Epidermal melanocyte (primary cell): ENCODE results near the gene HNF4A.

Source experiments
- DNase-seq: peaks from one replicate; pipeline ENCODE4 v3.0.0; 2011; ENCODE audit warnings: low spot score; ENCODE audit not compliant: insufficient read length

Gene HNF4A

GRCh38 chr20:44392088-44392775 lies 36.7 kb downstream of the HNF4A start:
- DNase-seq = no peak

DNA sequence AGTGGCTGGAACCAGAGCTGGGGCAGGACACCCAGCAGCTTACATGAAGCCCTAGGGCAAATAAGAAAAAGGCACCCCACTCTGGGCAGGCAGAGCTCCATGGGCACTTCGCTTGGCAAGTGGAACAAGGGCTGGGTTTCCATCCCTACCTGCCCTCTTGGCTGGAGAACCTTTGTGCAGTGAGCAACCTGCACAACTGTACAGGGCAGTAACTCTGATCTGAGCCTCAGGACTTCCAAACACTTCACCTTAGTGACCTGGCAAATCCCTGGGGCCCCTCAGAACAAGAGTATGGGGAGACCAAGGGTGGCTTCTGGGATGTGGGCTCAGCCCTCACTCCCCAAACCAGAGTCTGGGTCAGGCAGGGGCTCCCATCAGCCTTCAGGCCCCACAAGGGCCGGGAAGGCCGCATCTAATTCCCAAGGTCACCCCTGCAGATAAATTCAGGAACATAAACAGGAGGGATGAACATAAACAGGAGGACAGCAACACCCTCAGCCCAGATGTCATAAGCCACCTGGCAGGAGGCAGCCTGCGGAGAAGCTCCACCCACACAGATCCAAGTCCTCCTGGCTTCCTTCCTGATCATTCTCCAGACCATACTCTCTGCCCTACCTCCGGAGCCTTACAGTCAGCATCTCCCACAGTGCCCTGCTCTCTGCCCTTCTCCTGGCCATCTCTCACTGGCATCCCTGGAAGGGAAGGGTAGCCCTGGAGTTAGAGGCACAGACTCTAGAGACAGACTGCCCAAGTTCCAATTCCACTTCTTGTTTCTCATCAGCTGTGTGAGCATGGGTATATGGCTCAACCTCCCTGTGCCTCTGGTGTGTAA lies 37.5 kb downstream of the HNF4A start:
- DNase-seq = no peak

GRCh38 chr20:44393608-44394451 lies 38.3 kb downstream of the HNF4A start:
- no peak for DNase-seq

GRCh38 chr20:44394452-44394701 lies 38.9 kb downstream of the HNF4A start:
- no peak for DNase-seq

GRCh38 chr20:44394702-44395460 lies 39.4 kb downstream of the HNF4A start:
- no peak for DNase-seq

DNA sequence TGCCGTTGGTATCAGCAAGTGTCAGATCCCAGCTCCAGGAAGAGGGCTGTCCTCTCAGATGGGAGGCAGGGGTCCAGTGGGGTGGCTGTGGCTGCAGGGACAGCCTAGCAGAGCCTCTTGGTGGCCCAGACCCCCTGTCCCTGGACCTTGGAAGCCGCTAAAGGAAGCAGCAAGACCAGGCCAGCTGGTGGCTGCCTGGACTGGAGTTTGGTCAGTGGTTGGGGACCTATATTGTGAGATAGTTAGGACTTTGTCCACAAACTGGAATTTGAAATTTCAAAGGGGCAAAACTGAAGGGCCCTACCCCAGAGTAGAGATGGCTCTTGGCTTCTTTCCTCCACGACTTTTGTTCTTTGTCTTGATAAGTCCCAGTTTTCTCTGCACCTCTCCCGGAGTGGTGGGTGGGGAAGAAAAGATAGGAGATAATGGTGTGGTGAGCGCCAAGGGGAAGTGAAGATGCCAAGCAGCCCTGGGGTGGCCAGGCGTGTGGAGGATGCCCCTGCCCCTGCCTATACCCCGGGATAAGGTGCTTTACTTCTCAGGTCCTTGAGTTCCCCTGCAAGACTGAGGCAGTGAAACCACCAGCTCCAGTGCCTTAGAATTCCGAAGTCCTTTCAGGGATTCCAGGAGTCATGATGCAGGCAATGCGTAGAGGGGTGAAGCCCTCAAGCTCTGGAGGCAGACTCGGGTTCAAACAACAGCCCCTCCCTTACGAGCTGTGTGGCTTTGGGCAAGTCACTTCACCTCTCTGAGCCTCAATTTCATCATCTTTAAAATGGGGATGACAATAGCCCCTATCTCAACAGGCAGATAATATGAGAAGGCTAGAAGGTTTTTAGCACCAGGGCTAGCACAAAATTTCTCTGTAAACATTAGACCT lies 40.2 kb downstream of the HNF4A start:
- no peak for DNase-seq

- DNase-seq = no peak
Observed at GRCh38 chr20:44396369-44397130, 41.1 kb downstream of the HNF4A start.

DNA sequence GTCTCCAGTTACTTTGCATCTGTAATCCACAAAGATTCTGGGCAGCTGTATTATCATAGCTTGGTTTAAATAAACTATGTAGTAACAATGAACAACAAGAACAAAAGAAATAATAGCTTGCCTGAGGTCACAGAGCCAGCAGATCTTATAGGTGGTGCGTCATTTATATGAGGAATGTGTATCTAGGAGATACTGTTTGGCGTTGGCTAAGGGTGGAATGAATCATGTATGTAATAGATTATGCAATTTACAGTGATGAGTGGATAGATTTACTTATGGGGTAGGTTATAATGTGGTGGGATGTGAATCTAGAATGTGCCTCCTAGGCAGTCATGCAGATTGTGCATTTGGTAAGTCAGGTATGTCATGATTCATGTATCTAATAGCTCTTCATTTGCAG lies 42.8 kb downstream of the HNF4A start:
- DNase-seq = no peak

DNA sequence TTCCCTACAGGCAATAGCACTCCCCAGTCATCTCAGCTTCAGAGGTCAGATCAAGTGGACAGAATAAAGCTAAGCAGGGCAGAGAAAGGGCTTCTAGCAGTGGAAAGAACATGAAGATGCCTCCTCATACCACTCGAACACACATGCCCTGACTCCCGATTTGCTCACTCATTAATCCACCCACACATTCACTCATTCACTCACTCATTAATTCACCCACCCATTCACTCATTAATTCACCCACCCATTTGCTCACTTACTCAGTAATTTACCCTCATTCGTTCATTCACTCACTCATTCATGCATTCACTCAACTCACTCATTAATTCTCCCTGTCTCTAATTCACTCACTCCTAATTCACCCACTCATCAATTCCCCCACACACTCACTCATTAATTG lies 43.9 kb downstream of the HNF4A start:
- no peak for DNase-seq

GRCh38 chr20:44400671-44400969 lies 45.1 kb downstream of the HNF4A start:
- DNase-seq = no peak

DNA sequence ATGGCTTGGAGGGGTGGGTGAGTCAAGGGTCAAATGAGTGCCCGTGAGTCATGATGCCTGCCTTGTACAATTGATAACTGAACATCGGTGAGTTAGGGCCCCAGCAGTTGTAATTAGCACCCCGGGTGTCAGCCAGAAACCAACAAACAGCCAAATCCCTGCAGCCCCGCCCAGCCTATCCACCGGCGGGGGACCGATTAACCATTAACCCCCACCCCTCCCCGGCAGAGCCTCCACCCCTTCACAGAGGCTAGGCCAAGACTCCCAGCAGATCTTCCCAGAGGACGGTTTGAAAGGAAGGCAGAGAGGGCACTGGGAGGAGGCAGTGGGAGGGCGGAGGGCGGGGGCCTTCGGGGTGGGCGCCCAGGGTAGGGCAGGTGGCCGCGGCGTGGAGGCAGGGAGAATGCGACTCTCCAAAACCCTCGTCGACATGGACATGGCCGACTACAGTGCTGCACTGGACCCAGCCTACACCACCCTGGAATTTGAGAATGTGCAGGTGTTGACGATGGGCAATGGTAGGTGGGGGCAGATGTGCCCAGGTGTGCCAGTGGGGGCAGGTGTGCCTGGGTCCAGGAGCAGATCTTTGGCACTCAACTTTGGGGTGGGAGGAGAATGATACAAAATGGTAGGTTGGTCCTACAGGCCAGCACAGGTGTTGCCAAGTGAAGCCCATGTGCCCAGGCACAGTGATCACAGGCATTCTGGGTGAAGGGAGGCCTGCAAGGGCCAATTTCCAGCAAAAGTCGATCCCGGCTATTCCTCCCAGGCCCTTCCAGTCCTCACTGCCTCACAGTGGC lies 45.7 kb downstream of the HNF4A start:
- no peak for DNase-seq

GRCh38 chr20:44401770-44402390 lies 46.4 kb downstream of the HNF4A start:
- DNase-seq = no peak

DNA sequence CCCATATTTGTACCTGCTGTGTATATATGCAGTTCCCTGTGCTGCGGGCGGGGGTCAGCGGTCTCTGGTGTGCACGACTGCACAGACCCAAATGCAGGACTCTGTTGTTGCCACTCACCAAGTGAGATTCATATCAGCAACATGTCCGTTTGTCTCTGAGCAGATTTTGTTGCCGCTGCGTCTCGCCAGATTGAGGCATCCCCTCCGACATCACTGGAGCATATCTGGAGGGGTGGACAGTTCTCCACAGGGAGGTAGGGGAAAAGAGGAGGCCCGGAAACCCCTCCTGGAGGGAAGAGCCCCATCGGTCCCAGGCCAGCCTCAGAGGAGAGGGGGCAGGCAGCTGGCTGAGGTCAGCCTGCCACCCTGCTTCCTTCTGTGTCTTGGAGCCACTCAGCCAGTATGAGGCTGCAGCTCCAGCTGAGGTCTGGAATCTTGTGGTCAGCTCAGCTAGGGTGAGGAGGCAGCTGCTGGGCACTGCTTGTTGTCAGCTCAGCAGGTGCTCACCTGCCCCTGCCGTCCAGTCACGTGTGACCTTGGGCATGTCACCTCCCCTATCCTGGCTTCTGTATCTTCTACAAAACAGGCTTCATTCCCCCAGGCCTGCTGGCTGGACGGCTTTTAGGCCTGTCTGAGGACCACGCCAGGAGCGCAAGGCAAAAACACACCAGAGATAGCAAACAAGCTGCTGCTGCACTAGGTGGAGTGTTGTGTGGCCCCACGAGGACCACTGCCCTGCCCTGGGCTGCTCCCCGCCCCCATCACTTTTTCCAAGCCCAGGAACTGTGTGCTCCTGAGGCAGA lies 47.1 kb downstream of the HNF4A start:
- DNase-seq = no peak

- DNase-seq = no peak
Observed at GRCh38 chr20:44403194-44404112, 48.0 kb downstream of the HNF4A start.

DNA sequence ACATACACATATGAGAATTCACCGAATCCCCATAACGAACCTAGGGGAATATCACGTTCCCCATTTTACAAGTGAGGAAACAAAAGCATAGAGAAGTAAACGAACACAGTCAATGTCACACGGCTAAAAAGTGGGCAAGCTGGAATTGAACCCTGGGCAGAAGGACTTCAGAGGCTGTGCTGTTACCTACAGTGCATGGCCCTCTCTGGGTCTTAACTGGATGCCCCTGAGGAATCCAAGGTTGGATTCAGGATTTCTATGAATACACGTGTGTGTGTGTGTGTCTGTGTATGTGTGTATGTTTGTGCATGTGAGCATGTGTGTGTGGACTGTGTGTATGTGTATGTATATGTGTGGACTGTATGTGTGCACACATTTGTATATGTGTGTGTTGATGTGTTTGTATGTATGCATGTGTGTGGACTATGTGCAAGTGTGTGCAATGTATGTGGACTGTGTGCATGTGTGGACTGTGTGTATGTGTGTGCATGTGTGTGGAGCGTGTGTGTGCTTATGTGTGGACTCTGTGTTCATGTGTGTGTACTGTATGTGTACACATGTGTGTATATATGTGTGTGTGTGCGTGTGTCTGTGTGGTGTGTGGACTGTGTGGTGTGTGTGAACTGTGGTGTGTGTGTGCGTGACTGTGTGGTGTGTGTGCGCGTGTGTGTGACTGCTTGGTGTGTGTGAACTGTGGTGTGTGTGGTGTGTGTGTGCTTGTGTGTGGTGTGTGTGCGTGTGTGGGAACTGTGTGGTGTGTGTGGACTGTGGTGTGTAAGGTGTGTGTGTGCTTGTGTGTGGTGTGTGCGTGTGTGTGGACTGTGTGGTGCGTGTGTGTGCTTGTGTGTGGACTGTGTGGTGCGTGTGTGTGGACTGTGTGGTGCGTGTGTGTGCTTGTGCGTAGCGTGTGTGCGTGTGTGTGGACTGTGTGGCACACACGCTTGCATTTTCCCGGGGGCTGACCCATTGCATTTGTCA lies 49.0 kb downstream of the HNF4A start:
- no peak for DNase-seq

- DNase-seq = no peak
Observed at GRCh38 chr20:44405257-44405656, 49.8 kb downstream of the HNF4A start.
